ENCODE results near the gene POTEI. TPM values are rescaled to one million over a fixed set of nuclear protein-coding genes. Genes with fewer than 3 reads are reported as not detected.
"Not testable (repeated sequence)": the region's sequence is repeated elsewhere in the genome, so short reads cannot be mapped to it uniquely, and the experiment has no call there.

The POTEI gene
- total RNA-seq, 4 donors from 2014 or later = not detected

GRCh38 chr2:130453955-130454711 lies 55.0 kb downstream of the POTEI start:
- H3K27ac ChIP-seq; H3K4me3 ChIP-seq; ATAC-seq; in situ Hi-C loops (cut with MboI; ENCODE audit: low sequenced_read_pairs in 4 of 4); H3K9me3 ChIP-seq; H3K4me1 ChIP-seq; H3K36me3 ChIP-seq; DNase-seq; intact Hi-C loops (cut with DNase I; ENCODE audit: low total_unique reads); H3K27me3 ChIP-seq: not testable (repeated sequence)

DNA sequence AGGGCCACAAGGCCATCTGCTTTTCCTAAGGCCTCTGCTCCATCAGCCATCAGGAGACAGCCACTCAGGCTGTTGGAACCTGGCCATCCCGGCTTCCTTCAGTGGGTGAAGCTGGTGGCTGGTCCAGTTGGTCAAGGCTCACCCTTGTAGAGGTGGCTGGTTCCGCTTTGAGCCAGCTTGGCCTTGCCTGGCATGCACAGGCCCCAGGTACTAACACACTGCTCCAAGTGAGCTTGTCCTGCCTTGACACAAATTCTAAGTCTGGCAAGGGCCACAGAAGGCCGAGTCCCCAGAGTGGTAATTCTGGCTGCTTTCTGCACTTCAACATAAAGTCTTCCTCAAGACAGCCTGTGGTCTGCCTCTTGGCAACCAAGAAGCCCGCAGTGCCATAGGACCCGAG lies 56.2 kb downstream of the POTEI start:
- intact Hi-C loops (cut with DNase I; ENCODE audit: low total_unique reads); H3K27me3 ChIP-seq; H3K9me3 ChIP-seq; H3K27ac ChIP-seq; ATAC-seq; DNase-seq; H3K4me3 ChIP-seq; H3K4me1 ChIP-seq; in situ Hi-C loops (cut with MboI; ENCODE audit: low sequenced_read_pairs in 4 of 4); H3K36me3 ChIP-seq: not testable (repeated sequence)

GRCh38 chr2:130451823-130452222 lies 57.3 kb downstream of the POTEI start:
- H3K27ac ChIP-seq; DNase-seq; H3K9me3 ChIP-seq; in situ Hi-C loops (cut with MboI; ENCODE audit: low sequenced_read_pairs in 4 of 4); H3K4me1 ChIP-seq; H3K36me3 ChIP-seq; ATAC-seq; intact Hi-C loops (cut with DNase I; ENCODE audit: low total_unique reads); H3K27me3 ChIP-seq; H3K4me3 ChIP-seq: not testable (repeated sequence)

DNA sequence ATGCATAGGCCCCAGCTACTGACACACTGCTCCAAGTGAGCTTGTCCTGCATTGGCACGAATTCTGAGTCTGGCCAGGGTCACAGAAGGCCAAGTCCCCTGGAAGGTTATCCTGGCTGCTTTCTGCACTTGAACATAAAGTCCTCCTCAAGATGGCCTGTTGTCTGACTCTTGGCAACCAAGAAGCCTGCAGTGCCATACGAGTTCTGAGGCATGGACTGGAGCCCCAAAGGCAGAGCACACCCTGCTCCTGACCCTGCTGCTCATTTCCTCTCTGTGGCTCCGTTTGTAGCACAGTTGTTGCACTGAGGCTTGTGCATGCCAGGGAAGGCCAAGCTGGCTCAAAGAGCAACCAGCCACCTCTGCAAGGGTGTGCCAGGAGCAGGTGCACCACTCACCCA lies 57.9 kb downstream of the POTEI start:
- H3K4me3 ChIP-seq; intact Hi-C loops (cut with DNase I; ENCODE audit: low total_unique reads); in situ Hi-C loops (cut with MboI; ENCODE audit: low sequenced_read_pairs in 4 of 4); ATAC-seq; H3K9me3 ChIP-seq; DNase-seq; H3K36me3 ChIP-seq; H3K4me1 ChIP-seq; H3K27me3 ChIP-seq; H3K27ac ChIP-seq: not testable (repeated sequence)

DNA sequence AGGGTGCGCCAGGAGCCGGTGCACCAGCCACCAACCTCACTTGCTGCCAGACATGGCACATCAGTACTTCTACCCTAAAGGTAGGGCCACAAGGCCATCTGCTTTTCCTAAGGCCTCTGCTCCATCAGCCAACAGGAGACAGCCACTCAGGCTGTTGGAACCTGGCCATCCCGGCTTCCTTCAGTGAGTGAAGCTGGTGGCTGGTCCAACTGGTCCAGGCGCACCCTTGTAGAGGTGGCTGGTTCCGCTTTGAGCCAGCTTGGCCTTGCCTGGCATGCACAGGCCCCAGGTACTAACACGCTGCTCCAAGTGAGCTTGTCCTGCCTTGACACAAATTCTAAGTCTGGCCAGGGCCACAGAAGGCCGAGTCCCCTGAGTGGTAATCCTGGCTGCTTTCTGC lies 58.8 kb downstream of the POTEI start:
- H3K36me3 ChIP-seq; ATAC-seq; DNase-seq; H3K4me1 ChIP-seq; intact Hi-C loops (cut with DNase I; ENCODE audit: low total_unique reads); H3K27ac ChIP-seq; in situ Hi-C loops (cut with MboI; ENCODE audit: low sequenced_read_pairs in 4 of 4); H3K9me3 ChIP-seq; H3K27me3 ChIP-seq; H3K4me3 ChIP-seq: not testable (repeated sequence)

DNA sequence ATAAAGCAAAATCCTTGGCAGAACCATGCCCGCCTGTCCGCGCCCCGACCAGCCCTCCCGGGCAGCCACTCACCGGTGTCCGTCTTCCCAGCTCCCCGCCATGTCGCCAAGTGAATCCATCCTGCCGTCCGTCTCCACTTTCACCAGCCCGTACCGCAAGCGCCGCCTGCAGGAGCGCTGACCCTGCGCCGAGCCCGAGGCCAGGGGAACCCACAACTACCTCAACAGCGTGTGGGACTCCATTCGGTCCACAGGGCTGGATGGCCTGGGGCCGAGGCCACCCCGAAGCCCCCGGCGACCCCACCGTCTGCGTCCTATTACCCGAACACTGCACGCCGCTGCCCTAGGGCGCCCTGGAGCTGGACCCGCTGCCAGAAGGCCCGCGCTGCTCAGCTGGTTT lies 81.5 kb downstream of the POTEI start:
- intact Hi-C loops (cut with DNase I; ENCODE audit: low total_unique reads); H3K27ac ChIP-seq; H3K27me3 ChIP-seq; H3K9me3 ChIP-seq; H3K36me3 ChIP-seq; H3K4me1 ChIP-seq; in situ Hi-C loops (cut with MboI; ENCODE audit: low sequenced_read_pairs in 4 of 4): not testable (repeated sequence)
- peak overlapping the region; percentile 41 to 46 (median 44) for H3K4me3 ChIP-seq
- peak; percentile 13 to 21 for DNase-seq
- ATAC-seq = peak; percentile 39 to 60
- TF ChIP-seq, protein P1, sequence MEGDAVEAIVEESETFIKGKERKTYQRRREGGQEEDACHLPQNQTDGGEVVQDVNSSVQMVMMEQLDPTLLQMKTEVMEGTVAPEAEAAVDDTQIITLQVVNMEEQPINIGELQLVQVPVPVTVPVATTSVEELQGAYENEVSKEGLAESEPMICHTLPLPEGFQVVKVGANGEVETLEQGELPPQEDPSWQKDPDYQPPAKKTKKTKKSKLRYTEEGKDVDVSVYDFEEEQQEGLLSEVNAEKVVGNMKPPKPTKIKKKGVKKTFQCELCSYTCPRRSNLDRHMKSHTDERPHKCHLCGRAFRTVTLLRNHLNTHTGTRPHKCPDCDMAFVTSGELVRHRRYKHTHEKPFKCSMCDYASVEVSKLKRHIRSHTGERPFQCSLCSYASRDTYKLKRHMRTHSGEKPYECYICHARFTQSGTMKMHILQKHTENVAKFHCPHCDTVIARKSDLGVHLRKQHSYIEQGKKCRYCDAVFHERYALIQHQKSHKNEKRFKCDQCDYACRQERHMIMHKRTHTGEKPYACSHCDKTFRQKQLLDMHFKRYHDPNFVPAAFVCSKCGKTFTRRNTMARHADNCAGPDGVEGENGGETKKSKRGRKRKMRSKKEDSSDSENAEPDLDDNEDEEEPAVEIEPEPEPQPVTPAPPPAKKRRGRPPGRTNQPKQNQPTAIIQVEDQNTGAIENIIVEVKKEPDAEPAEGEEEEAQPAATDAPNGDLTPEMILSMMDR (IDR thresholded peaks at IDR 0.05 in 4 of 5, conservative IDR thresholded peaks at IDR 0.05 in 1 of 5) = peak in 3 of 5 experiments; percentile 18 to 23 (median 19)

DNA sequence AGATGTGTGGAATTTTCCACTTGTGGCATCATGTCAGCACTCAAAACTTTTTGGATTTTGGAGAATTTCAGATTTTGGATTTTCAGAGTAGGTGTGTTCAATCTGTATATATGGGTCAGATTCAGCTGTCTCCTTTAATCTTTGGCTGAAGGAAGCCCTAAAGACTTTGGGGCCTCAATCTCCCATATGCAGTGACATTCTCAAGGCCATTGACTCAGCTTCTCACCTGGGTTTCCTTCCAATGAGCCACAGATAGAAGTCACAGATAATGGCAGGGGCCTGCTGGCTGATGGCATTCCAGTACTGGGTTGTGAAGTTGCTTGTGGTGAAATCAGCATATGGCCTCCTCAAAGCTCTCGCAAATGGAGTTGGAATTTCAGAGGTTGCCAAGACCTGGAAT lies 90.3 kb downstream of the POTEI start:
- intact Hi-C loops (cut with DNase I; ENCODE audit: low total_unique reads); H3K27me3 ChIP-seq; ATAC-seq; DNase-seq; H3K4me3 ChIP-seq; H3K9me3 ChIP-seq; H3K4me1 ChIP-seq; H3K36me3 ChIP-seq; in situ Hi-C loops (cut with MboI; ENCODE audit: low sequenced_read_pairs in 4 of 4); H3K27ac ChIP-seq: not testable (repeated sequence)

GRCh38 chr2:130416693-130417092 lies 92.4 kb downstream of the POTEI start:
- H3K4me1 ChIP-seq; H3K36me3 ChIP-seq; in situ Hi-C loops (cut with MboI; ENCODE audit: low sequenced_read_pairs in 4 of 4); ATAC-seq; intact Hi-C loops (cut with DNase I; ENCODE audit: low total_unique reads); H3K27ac ChIP-seq; H3K4me3 ChIP-seq; DNase-seq; H3K27me3 ChIP-seq; H3K9me3 ChIP-seq: not testable (repeated sequence)

Other genes with a start within 250 kb of the POTEI start
- gene IMP4, start 166.4 kb downstream of the POTEI start, total RNA-seq = 100 to 1,000 TPM; 114 to 179 (median 149) TPM
- 10 to 100 TPM in 1 of 4 donors, 1 to 10 TPM in 3; 3.0 to 15.2 (median 7.0) TPM for gene PTPN18, start 153.3 kb downstream of the POTEI start, total RNA-seq
- not detected for gene CFC1B, start 11.9 kb upstream of the POTEI start, total RNA-seq
- not detected for gene CFC1, start 90.2 kb upstream of the POTEI start, total RNA-seq
- not detected for gene POTEJ, start 102.1 kb upstream of the POTEI start, total RNA-seq
- gene GPR148, start 219.7 kb upstream of the POTEI start, total RNA-seq = not detected
- gene AMER3, start 246.2 kb upstream of the POTEI start, total RNA-seq = not detected

All from gastrocnemius medialis (tissue), 4 donors.